Measurements from ENCODE around the gene RPL27A.

The RPL27A gene

DNA sequence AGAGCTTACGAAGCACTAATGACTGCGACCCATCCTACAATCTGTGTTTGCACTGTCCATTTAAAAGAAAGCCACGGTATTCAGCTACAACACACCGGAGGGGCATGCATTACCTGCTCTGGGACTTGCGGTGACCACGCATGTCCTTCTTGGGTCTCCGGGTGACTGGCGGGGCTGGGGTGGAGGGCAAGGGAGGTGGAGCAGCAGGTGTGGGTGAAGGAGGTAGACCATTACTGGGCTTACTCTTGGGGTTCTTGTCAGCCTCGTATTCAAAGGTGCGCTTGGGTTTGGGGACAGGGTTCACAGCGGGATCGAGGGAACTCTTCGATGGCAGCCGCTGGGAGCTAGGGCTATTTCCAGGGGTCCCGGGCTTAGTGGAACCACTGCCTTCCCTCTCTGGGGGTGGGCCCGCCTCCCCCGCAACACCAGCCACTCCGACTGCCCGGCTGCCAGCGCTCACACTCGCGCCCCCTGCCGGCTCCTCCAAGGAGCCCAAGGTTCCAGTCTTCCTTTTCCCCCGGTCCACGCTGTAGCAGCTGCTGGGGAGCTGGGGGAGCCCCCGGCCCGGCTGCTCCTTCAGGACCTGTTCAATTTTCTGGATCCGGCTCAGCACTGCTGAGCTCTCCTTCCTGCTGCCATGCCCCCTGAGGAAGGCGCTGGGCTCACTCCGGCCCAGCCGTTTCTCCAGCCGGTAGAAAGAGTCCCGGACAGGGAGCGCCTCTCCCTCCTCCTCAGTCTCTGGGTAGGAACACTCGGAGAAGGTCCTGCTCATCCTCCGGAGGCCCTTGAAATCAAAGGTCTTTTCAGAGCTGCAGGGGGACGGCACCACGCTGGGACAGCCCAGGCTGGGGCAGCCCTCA, 47.5 kb downstream of the RPL27A start:
- Histone ChIP-seq H3K4me3 (replicated peaks; ENCODE audit: low read depth, low read length) (no peak overlapping the region), H3K36me3 (ENCODE audit: control insufficient read depth, insufficient read depth, low read length) (no peaks in the 10 kb centered on the region), H3K27me3 (replicated peaks; ENCODE audit: control insufficient read depth, insufficient read depth, low read length) (no peaks in the 10 kb centered on the region)
- TF ChIP-seq, protein P1, sequence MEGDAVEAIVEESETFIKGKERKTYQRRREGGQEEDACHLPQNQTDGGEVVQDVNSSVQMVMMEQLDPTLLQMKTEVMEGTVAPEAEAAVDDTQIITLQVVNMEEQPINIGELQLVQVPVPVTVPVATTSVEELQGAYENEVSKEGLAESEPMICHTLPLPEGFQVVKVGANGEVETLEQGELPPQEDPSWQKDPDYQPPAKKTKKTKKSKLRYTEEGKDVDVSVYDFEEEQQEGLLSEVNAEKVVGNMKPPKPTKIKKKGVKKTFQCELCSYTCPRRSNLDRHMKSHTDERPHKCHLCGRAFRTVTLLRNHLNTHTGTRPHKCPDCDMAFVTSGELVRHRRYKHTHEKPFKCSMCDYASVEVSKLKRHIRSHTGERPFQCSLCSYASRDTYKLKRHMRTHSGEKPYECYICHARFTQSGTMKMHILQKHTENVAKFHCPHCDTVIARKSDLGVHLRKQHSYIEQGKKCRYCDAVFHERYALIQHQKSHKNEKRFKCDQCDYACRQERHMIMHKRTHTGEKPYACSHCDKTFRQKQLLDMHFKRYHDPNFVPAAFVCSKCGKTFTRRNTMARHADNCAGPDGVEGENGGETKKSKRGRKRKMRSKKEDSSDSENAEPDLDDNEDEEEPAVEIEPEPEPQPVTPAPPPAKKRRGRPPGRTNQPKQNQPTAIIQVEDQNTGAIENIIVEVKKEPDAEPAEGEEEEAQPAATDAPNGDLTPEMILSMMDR (IDR thresholded peaks at IDR 0.05; ENCODE audit: insufficient read depth, low read length, poor library complexity, severe bottlenecking): no peak
- no peak for DNase-seq (ENCODE audit: extremely low read depth, insufficient read length)

DNA sequence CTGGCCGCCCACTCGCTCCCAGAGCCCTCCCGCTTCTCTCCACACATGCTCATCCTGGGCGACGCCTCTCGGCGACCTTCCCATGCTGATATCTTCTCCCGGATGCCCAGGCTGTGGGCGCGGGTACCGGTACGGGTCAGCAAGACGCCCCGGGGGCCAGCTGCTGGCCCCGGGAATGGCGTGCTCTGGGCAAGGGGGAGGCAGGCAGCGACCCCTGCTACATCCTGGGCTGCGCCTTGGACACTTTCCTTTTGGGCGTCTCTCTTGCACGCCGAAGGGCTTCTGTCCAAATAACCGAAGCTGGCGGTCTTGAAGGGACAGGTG, 48.1 kb downstream of the RPL27A start:
- TF ChIP-seq, protein P1 (IDR thresholded peaks at IDR 0.05; ENCODE audit: insufficient read depth, low read length, poor library complexity, severe bottlenecking): no peak
- H3K27me3 ChIP-seq (replicated peaks; ENCODE audit: control insufficient read depth, insufficient read depth, low read length): no peaks in the 10 kb centered on the region
- no peak overlapping the region for H3K4me3 ChIP-seq (replicated peaks; ENCODE audit: low read depth, low read length)
- H3K36me3 ChIP-seq (ENCODE audit: control insufficient read depth, insufficient read depth, low read length): no peaks in the 10 kb centered on the region
- DNase-seq (ENCODE audit: extremely low read depth, insufficient read length): no peak

- TF ChIP-seq, protein P1 (IDR thresholded peaks at IDR 0.05; ENCODE audit: insufficient read depth, low read length, poor library complexity, severe bottlenecking): no peak
- Histone ChIP-seq H3K4me3 (replicated peaks; ENCODE audit: low read depth, low read length) (no peak overlapping the region), H3K27me3 (replicated peaks; ENCODE audit: control insufficient read depth, insufficient read depth, low read length) (no peaks in the 10 kb centered on the region), H3K36me3 (ENCODE audit: control insufficient read depth, insufficient read depth, low read length) (no peaks in the 10 kb centered on the region)
- DNase-seq (ENCODE audit: extremely low read depth, insufficient read length): no peak
These were observed 49.2 kb downstream of the RPL27A start for GRCh38 chr11:8731647-8732323.

- H3K4me3 ChIP-seq (replicated peaks; ENCODE audit: low read depth, low read length): no peak overlapping the region
- TF ChIP-seq, protein P1 (IDR thresholded peaks at IDR 0.05; ENCODE audit: insufficient read depth, low read length, poor library complexity, severe bottlenecking): no peak
- H3K36me3 ChIP-seq (ENCODE audit: control insufficient read depth, insufficient read depth, low read length): no peaks in the 10 kb centered on the region
- H3K27me3 ChIP-seq (replicated peaks; ENCODE audit: control insufficient read depth, insufficient read depth, low read length): no peaks in the 10 kb centered on the region
- DNase-seq (ENCODE audit: extremely low read depth, insufficient read length): no peak
These were observed 49.7 kb downstream of the RPL27A start for GRCh38 chr11:8732324-8732670.

GRCh38 chr11:8732748-8733241, 50.2 kb downstream of the RPL27A start:
- Histone ChIP-seq H3K36me3 (ENCODE audit: control insufficient read depth, insufficient read depth, low read length) (no peaks in the 10 kb centered on the region), H3K4me3 (replicated peaks; ENCODE audit: low read depth, low read length) (no peak overlapping the region), H3K27me3 (replicated peaks; ENCODE audit: control insufficient read depth, insufficient read depth, low read length) (no peaks in the 10 kb centered on the region)
- TF ChIP-seq, protein P1 (IDR thresholded peaks at IDR 0.05; ENCODE audit: insufficient read depth, low read length, poor library complexity, severe bottlenecking): no peak
- no peak for DNase-seq (ENCODE audit: extremely low read depth, insufficient read length)

All from GM06990 (cell line).